HEK293 (cell line): Measurements from ENCODE around the gene MAGEA8.
"Not testable (repeated sequence)": the region's sequence is repeated elsewhere in the genome, so short reads cannot be mapped to it uniquely, and the experiment has no call there.

Experiments
- CTCF ChIA-PET: fragments of 350-600 bp; formaldehyde crosslinking; extraction: SDS; loops from one replicate; lab custom pipeline; 2021; ENCODE audit warnings: antibody characterized with exemption; lab: Yijun Ruan, JAX
- POLR2A ChIA-PET: fragments of 300-600 bp; formaldehyde crosslinking; extraction: SDS; loops from one replicate; lab custom pipeline; 2020; ENCODE audit warnings: antibody characterized with exemption, inconsistent platforms; lab: Yijun Ruan, JAX
- H3K27ac ChIP-seq: fragments of 200-500 bp; sonication (Bioruptor generic); 2 replicates; pipeline ENCODE4 v1.5.1; 2014; ENCODE audit warnings: low read depth, low read length, control low read depth, inconsistent platforms; ENCODE audit errors: extremely low read depth
- H3K36me3 ChIP-seq, 2 experiments: fragments of 200-500 bp in 1 of 2; sonication (Bioruptor generic) in 1 of 2; 1 replicate in 1 of 2; 2 replicates in 1 of 2; pipeline ENCODE4 v1.5.1; 2014 to 2017; ENCODE audit warnings: inconsistent platforms in 2 of 2, low read length in 2 of 2; ENCODE audit not compliant: control insufficient read depth in 2 of 2, insufficient read depth in 1 of 2
- H3K4me1 ChIP-seq: fragments of 200-500 bp; sonication (Bioruptor generic); 2 replicates; pipeline ENCODE4 v1.5.1; 2014; ENCODE audit warnings: mild to moderate bottlenecking, low read length, inconsistent platforms; ENCODE audit not compliant: control insufficient read depth, insufficient read depth
- H3K4me3 ChIP-seq: 2 replicates; pipeline ENCODE4 v1.5.1; 2011; ENCODE audit warnings: low read depth, mild to moderate bottlenecking, control low read depth, low read length, moderate library complexity
- H3K9me3 ChIP-seq: fragments of 200-500 bp; sonication (Bioruptor generic); 2 replicates; pipeline ENCODE4 v1.5.1; 2014; ENCODE audit warnings: low read depth, low read length, inconsistent platforms; ENCODE audit not compliant: control insufficient read depth, insufficient read depth
- BCL11B ChIP-seq: fragments of 450-650 bp; formaldehyde crosslinking; IDR thresholded peaks from 2 replicates; pipeline ENCODE4 v1.5.1; 2016; ENCODE audit warnings: low read depth, missing biosample characterization, missing genetic modification characterization
- GLI2 ChIP-seq: fragments of 450-650 bp; formaldehyde crosslinking; IDR thresholded peaks from 2 replicates; pipeline ENCODE4; 2017; ENCODE audit warnings: missing biosample characterization, missing genetic modification characterization, low read depth, borderline replicate concordance
- KLF8 ChIP-seq: fragments of 450-650 bp; formaldehyde crosslinking; IDR thresholded peaks from 2 replicates; pipeline ENCODE4 v1.5.1; 2016; ENCODE audit warnings: missing biosample characterization, missing genetic modification characterization
- PRDM1 ChIP-seq: fragments of 450-650 bp; formaldehyde crosslinking; IDR thresholded peaks from 2 replicates; pipeline ENCODE4; 2016; ENCODE audit warnings: missing biosample characterization, missing genetic modification characterization
- SALL2 ChIP-seq: fragments of 450-650 bp; formaldehyde crosslinking; IDR thresholded peaks from 2 replicates; pipeline ENCODE4 v1.5.0; 2017; ENCODE audit warnings: missing biosample characterization, mild to moderate bottlenecking, missing genetic modification characterization, borderline replicate concordance
- SP2 ChIP-seq: fragments of 450-650 bp; formaldehyde crosslinking; IDR thresholded peaks from 2 replicates; pipeline ENCODE4 v1.5.1; 2016; ENCODE audit warnings: missing biosample characterization, missing genetic modification characterization
- SP3 ChIP-seq: fragments of 450-650 bp; formaldehyde crosslinking; IDR thresholded peaks from 2 replicates; pipeline ENCODE4 v1.5.1; 2016; ENCODE audit warnings: missing biosample characterization, missing genetic modification characterization
- TCF7L2 ChIP-seq: IDR thresholded peaks from 2 replicates; pipeline ENCODE4 v1.6.1; 2011; ENCODE audit warnings: low read depth, mild to moderate bottlenecking, inconsistent platforms, low read length, moderate library complexity, borderline replicate concordance
- YY2 ChIP-seq: fragments of 450-650 bp; formaldehyde crosslinking; IDR thresholded peaks from 2 replicates; pipeline ENCODE4 v1.5.1; 2016; ENCODE audit warnings: missing biosample characterization, missing genetic modification characterization
- ZBTB8A ChIP-seq: fragments of 450-650 bp; formaldehyde crosslinking; IDR thresholded peaks from 2 replicates; pipeline ENCODE4 v1.5.1; 2016; ENCODE audit warnings: missing biosample characterization, missing genetic modification characterization
- ZEB2 ChIP-seq: fragments of 450-650 bp; formaldehyde crosslinking; IDR thresholded peaks from 2 replicates; pipeline ENCODE4 v1.5.1; 2016; ENCODE audit warnings: missing biosample characterization, missing genetic modification characterization
- ZFP41 ChIP-seq: fragments of 450-650 bp; formaldehyde crosslinking; IDR thresholded peaks from 2 replicates; pipeline ENCODE4 v1.5.1; 2016; ENCODE audit warnings: missing biosample characterization, missing genetic modification characterization, borderline replicate concordance
- ZNF121 ChIP-seq: fragments of 450-650 bp; formaldehyde crosslinking; IDR thresholded peaks from 2 replicates; pipeline ENCODE4 v1.5.1; 2016; ENCODE audit warnings: missing biosample characterization, missing genetic modification characterization
- ZNF146 ChIP-seq: fragments of 450-650 bp; formaldehyde crosslinking; IDR thresholded peaks from 2 replicates; pipeline ENCODE4 v1.5.1; 2016; ENCODE audit warnings: missing biosample characterization, missing genetic modification characterization
- ZNF248 ChIP-seq: fragments of 450-650 bp; formaldehyde crosslinking; IDR thresholded peaks from 2 replicates; pipeline ENCODE4 v1.5.1; 2017; ENCODE audit warnings: missing biosample characterization, missing genetic modification characterization
- ZNF311 ChIP-seq: fragments of 450-650 bp; formaldehyde crosslinking; IDR thresholded peaks from 2 replicates; pipeline ENCODE4 v1.5.1; 2017; ENCODE audit warnings: missing biosample characterization, missing genetic modification characterization, borderline replicate concordance
- ZNF341 ChIP-seq: fragments of 450-650 bp; formaldehyde crosslinking; IDR thresholded peaks from 2 replicates; pipeline ENCODE4; 2016; ENCODE audit warnings: low read depth, missing biosample characterization, missing genetic modification characterization
- ZNF394 ChIP-seq: fragments of 450-650 bp; formaldehyde crosslinking; IDR thresholded peaks from 2 replicates; pipeline ENCODE4 v1.5.1; 2016; ENCODE audit warnings: missing biosample characterization, missing genetic modification characterization, mild to moderate bottlenecking, moderate library complexity, borderline replicate concordance
- ZNF423 ChIP-seq: fragments of 450-650 bp; formaldehyde crosslinking; IDR thresholded peaks from 2 replicates; pipeline ENCODE4 v1.5.1; 2016; ENCODE audit warnings: missing biosample characterization, missing genetic modification characterization
- ZNF433 ChIP-seq: fragments of 450-650 bp; formaldehyde crosslinking; IDR thresholded peaks from 2 replicates; pipeline ENCODE4 v1.5.1; 2016; ENCODE audit warnings: missing biosample characterization, missing genetic modification characterization, low read depth
- ZNF548 ChIP-seq: fragments of 450-650 bp; formaldehyde crosslinking; IDR thresholded peaks from 2 replicates; pipeline ENCODE4 v1.5.1; 2016; ENCODE audit warnings: missing biosample characterization, missing genetic modification characterization
- ZNF558 ChIP-seq: fragments of 450-650 bp; formaldehyde crosslinking; IDR thresholded peaks from 2 replicates; pipeline ENCODE4 v1.5.1; 2016; ENCODE audit warnings: missing biosample characterization, missing genetic modification characterization
- ZNF585B ChIP-seq: fragments of 450-650 bp; formaldehyde crosslinking; IDR thresholded peaks from 2 replicates; pipeline ENCODE4 v1.5.1; 2016; ENCODE audit warnings: missing biosample characterization, missing genetic modification characterization
- ZNF629 ChIP-seq: fragments of 450-650 bp; formaldehyde crosslinking; IDR thresholded peaks from 2 replicates; pipeline ENCODE4 v1.5.1; 2017; ENCODE audit warnings: missing biosample characterization, missing genetic modification characterization
- ZNF660 ChIP-seq: fragments of 450-650 bp; IDR thresholded peaks from 2 replicates; pipeline ENCODE4 v1.5.1; 2018; ENCODE audit warnings: missing biosample characterization, mild to moderate bottlenecking, missing genetic modification characterization
- ZNF707 ChIP-seq: fragments of 450-650 bp; formaldehyde crosslinking; IDR thresholded peaks from 2 replicates; pipeline ENCODE4 v1.5.1; 2016; ENCODE audit warnings: missing biosample characterization, missing genetic modification characterization
- TF ChIP-seq, protein P1 (sequence below): fragments of 450-650 bp; formaldehyde crosslinking; conservative IDR thresholded peaks from 2 replicates; pipeline ENCODE4 v1.5.1; 2016; ENCODE audit warnings: low read depth, missing biosample characterization, missing genetic modification characterization
- TF ChIP-seq, protein P2 (sequence below): fragments of 450-650 bp; formaldehyde crosslinking; IDR thresholded peaks from 2 replicates; pipeline ENCODE4 v1.5.1; 2016; ENCODE audit warnings: missing biosample characterization, missing genetic modification characterization

The MAGEA8 gene

DNA sequence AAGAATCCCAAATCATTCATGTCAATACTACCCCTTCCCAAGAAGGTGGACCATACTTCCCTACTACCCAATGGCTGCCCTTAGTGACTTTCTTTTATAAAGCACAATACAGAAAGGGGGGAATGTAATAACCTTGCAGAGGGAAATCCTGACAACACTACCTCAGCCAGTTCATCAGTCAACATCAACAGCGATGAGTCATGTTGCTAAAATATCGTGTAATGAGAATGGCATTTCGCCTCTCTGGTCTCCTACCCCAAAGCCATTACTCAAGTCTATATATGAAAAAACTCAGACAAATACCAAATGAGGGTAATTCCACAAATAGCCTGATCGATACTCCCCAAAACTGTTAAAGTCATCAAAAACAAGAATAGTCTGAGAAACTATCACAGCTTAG is 3.3 kb upstream of the MAGEA8 start (continued):
- TF ChIP-seq, protein P1, sequence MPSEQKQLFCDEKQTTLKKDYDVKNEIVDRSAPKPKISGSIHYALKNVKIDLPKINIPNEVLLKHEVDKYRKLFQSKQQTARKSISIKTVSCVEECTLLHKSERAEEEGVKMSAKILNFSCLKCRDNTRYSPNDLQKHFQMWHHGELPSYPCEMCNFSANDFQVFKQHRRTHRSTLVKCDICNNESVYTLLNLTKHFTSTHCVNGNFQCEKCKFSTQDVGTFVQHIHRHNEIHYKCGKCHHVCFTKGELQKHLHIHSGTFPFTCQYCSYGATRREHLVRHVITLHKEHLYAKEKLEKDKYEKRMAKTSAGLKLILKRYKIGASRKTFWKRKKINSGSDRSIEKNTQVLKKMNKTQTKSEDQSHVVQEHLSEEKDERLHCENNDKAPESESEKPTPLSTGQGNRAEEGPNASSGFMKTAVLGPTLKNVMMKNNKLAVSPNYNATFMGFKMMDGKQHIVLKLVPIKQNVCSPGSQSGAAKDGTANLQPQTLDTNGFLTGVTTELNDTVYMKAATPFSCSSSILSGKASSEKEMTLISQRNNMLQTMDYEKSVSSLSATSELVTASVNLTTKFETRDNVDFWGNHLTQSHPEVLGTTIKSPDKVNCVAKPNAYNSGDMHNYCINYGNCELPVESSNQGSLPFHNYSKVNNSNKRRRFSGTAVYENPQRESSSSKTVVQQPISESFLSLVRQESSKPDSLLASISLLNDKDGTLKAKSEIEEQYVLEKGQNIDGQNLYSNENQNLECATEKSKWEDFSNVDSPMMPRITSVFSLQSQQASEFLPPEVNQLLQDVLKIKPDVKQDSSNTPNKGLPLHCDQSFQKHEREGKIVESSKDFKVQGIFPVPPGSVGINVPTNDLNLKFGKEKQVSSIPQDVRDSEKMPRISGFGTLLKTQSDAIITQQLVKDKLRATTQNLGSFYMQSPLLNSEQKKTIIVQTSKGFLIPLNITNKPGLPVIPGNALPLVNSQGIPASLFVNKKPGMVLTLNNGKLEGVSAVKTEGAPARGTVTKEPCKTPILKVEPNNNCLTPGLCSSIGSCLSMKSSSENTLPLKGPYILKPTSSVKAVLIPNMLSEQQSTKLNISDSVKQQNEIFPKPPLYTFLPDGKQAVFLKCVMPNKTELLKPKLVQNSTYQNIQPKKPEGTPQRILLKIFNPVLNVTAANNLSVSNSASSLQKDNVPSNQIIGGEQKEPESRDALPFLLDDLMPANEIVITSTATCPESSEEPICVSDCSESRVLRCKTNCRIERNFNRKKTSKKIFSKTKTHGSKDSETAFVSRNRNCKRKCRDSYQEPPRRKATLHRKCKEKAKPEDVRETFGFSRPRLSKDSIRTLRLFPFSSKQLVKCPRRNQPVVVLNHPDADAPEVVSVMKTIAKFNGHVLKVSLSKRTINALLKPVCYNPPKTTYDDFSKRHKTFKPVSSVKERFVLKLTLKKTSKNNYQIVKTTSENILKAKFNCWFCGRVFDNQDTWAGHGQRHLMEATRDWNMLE (tag by site-specific recombination) = 0 out of 2 replicates have a peak, but pooled peaks have one; percentile 9
- TF ChIP-seq ZEB2 (tag by site-specific recombination) (0 out of 2 replicates have a peak, but pooled peaks have one; percentile 11), ZNF311 (tag by site-specific recombination) (no peak), ZNF585B (tag by site-specific recombination) (no peak), ZFP41 (tag by site-specific recombination) (no peak), BCL11B (tag by site-specific recombination) (no peak), ZNF121 (tag by site-specific recombination) (no peak), ZNF433 (tag by site-specific recombination) (no peak), ZNF548 (tag by site-specific recombination) (no peak), GLI2 (no peak), SP2 (tag by site-specific recombination) (no peak), TCF7L2 (no peak), ZNF423 (tag by site-specific recombination) (no peak), ZNF707 (tag by site-specific recombination) (no peak), YY2 (tag by site-specific recombination) (no peak), ZNF660 (tag by site-specific recombination) (0 out of 2 replicates have a peak, but pooled peaks have one; percentile 21), ZNF558 (tag by site-specific recombination) (no peak), ZNF248 (no peak), ZBTB8A (tag by site-specific recombination) (no peak), KLF8 (tag by site-specific recombination) (no peak), ZNF629 (peak; percentile 31; the same call in 1 of the 2 replicates), SP3 (no peak), ZNF394 (no peak), ZNF341 (no peak), SALL2 (no peak), PRDM1 (tag by site-specific recombination) (0 out of 2 replicates have a peak, but pooled peaks have one; percentile 9)
- TF ChIP-seq, protein P2, sequence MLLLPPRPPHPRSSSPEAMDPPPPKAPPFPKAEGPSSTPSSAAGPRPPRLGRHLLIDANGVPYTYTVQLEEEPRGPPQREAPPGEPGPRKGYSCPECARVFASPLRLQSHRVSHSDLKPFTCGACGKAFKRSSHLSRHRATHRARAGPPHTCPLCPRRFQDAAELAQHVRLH = no peak

DNA sequence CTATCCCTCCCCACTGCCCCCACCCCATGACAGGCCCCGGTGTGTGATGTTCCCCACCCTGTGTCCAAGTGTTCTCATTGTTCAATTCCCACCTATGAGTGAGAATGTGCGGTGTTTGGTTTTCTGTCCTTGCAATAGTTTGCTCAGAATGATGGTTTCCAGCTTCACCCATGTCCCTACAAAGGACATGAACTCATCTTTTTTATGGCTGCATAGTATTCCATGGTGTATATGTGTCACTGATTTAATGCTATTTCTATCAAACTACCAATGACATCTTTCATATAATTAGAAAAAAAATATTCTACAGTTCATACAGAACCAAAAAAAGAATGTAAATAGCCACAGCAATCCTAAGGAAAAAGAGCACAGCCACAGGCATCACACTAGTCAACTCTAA is 9.8 kb downstream of the MAGEA8 start:
- peak; percentile 56; the same call in 1 of the 2 replicates for TF ChIP-seq ZNF146 (tag by site-specific recombination)
- not testable (repeated sequence) for H3K27ac ChIP-seq

More for the DNA sequence above, 9.8 kb downstream of the MAGEA8 start:
- H3K36me3 ChIP-seq, H3K9me3 ChIP-seq, POLR2A ChIA-PET, H3K4me3 ChIP-seq, H3K4me1 ChIP-seq: not testable (repeated sequence)
- CTCF ChIA-PET = interaction anchor here (0.7 kb wide), 1 partner anchor 908 kb away, joined by 3 read pairs; no protein-coding TSS in a partner anchor
